Measurements from ENCODE around the gene MTAP.

DNA sequence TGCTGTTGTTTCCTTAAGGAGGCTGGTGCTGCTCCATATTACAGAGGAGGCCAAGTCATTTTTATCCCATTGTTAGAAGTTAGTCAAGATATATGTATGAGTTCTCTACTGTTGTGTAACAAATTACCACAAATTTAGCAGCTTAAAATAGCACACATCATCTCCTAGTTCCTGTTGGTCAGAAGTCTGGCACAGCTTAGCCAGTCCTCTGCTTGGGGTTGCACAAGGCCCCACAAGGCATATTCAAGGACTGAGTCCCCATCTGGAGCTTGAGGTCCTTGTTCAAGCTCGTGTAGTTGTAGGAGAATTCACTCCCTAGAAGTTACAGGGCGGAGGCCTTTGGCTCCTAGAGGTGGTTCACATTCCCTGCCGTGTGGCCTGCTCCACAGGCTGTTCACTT is 14.7 kb downstream of the MTAP start:
- TF ChIP-seq POLR2AphosphoS5 (IDR thresholded peaks at IDR 0.05; ENCODE audit: low read depth, low read length) (no peak), POLR2A (IDR thresholded peaks at IDR 0.05; ENCODE audit: low read depth, low read length) (no peak)

All from GM12892 (cell line).